GM18951 (cell line): ENCODE measurements around the gene OSCP1.

Experiments used
- POLR2A ChIP-seq: IDR thresholded peaks from 4 replicates; pipeline ENCODE4 v1.6.1; 2011; ENCODE audit warnings: mild to moderate bottlenecking; ENCODE audit not compliant: insufficient read length, insufficient read depth; ENCODE audit errors: extremely low read depth
- in situ Hi-C: fragments of 300-500 bp; cut with MboI; formaldehyde crosslinking; loops from one replicate; pipeline ENCODE4 v1.12.0; 2022; ENCODE audit warnings: low sequenced_read_pairs, mixed read lengths, inconsistent platforms; ENCODE audit not compliant: unreplicated experiment

OSCP1 gene

GRCh38 chr1:36398370-36398977, 51.8 kb downstream of the OSCP1 start:
- no peak for TF ChIP-seq POLR2A
- in situ Hi-C loops = no loop called here

- TF ChIP-seq POLR2A = peak; percentile 92
- in situ Hi-C loops = no loop called here
Measured at GRCh38 chr1:36397378-36398230, 52.6 kb downstream of the OSCP1 start, which contains the start of gene LSM10. Gene LSM10 (minus strand): TSS chr1:36397908. CDS start chr1:36394129, 3,779 bp downstream.

GRCh38 chr1:36397083-36397377, 53.2 kb downstream of the OSCP1 start:
- TF ChIP-seq POLR2A = no peak

GRCh38 chr1:36396359-36396758, 53.9 kb downstream of the OSCP1 start:
- no peak for TF ChIP-seq POLR2A
- in situ Hi-C loops = no loop called here

More at GRCh38 chr1:36397083-36397377, 53.2 kb downstream of the OSCP1 start:
- in situ Hi-C loops = no loop called here

GRCh38 chr1:36393686-36394085, 56.6 kb downstream of the OSCP1 start:
- in situ Hi-C loops = no loop called here
- TF ChIP-seq POLR2A = no peak

GRCh38 chr1:36392836-36393235, 57.4 kb downstream of the OSCP1 start:
- TF ChIP-seq POLR2A = no peak

GRCh38 chr1:36391271-36391670, 59.0 kb downstream of the OSCP1 start:
- TF ChIP-seq POLR2A = no peak
- in situ Hi-C loops = no loop called here

More at GRCh38 chr1:36392836-36393235, 57.4 kb downstream of the OSCP1 start:
- in situ Hi-C loops = no loop called here

- TF ChIP-seq POLR2A = no peak
- in situ Hi-C loops = no loop called here
Measured at GRCh38 chr1:36390411-36390810, 59.8 kb downstream of the OSCP1 start.

GRCh38 chr1:36389999-36390398, 60.3 kb downstream of the OSCP1 start:
- no peak for TF ChIP-seq POLR2A
- in situ Hi-C loops = no loop called here

- no peak for TF ChIP-seq POLR2A
- in situ Hi-C loops = no loop called here
Measured at GRCh38 chr1:36389261-36389660, 61.0 kb downstream of the OSCP1 start.

GRCh38 chr1:36387141-36387949, 62.9 kb downstream of the OSCP1 start:
- TF ChIP-seq POLR2A = no peak
- in situ Hi-C loops = no loop called here

GRCh38 chr1:36386265-36387140, 63.7 kb downstream of the OSCP1 start:
- in situ Hi-C loops = no loop called here
- TF ChIP-seq POLR2A = peak; percentile 81
